ENCODE results near the gene EIF2AK3.

- TF ChIP-seq EZH2 (IDR thresholded peaks at IDR 0.05; ENCODE audit: borderline replicate concordance, insufficient read depth, low read depth, low read length, poor library complexity, severe bottlenecking) (no peak), CTCF (IDR thresholded peaks at IDR 0.05) (no peak)
These were observed 30.1 kb downstream of the EIF2AK3 start for GRCh38 chr2:88597168-88597567.
